IPS DF 4.7 (cell line): ENCODE data around the gene PIAS2.
"Not testable (repeated sequence)": the region's sequence is repeated elsewhere in the genome, so short reads cannot be mapped to it uniquely, and the experiment has no call there.

Experiments
- DNase-seq: peaks from one replicate; pipeline ENCODE4 v3.0.0-alpha.2; 2013; ENCODE audit warnings: low spot score; ENCODE audit errors: extremely low read depth

PIAS2 gene, protein sequence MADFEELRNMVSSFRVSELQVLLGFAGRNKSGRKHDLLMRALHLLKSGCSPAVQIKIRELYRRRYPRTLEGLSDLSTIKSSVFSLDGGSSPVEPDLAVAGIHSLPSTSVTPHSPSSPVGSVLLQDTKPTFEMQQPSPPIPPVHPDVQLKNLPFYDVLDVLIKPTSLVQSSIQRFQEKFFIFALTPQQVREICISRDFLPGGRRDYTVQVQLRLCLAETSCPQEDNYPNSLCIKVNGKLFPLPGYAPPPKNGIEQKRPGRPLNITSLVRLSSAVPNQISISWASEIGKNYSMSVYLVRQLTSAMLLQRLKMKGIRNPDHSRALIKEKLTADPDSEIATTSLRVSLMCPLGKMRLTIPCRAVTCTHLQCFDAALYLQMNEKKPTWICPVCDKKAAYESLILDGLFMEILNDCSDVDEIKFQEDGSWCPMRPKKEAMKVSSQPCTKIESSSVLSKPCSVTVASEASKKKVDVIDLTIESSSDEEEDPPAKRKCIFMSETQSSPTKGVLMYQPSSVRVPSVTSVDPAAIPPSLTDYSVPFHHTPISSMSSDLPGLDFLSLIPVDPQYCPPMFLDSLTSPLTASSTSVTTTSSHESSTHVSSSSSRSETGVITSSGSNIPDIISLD

GRCh38 chr18:46917108-46917802 lies at the start of gene PIAS2, which contains the start of gene KATNAL2:
Gene PIAS2 (minus strand): TSS chr18:46917507. CDS start chr18:46917345, 162 bp downstream.
Gene KATNAL2 (plus strand): TSS chr18:46917602. CDS start chr18:46946873, 29,271 bp downstream.
- no peak for DNase-seq

GRCh38 chr18:46966266-46966665 lies 49.0 kb upstream of the PIAS2 start:
- DNase-seq: not testable (repeated sequence)

- DNase-seq: not testable (repeated sequence)
Measured at GRCh38 chr18:46964579-46965293, 47.4 kb upstream of the PIAS2 start.

GRCh38 chr18:46963656-46964578 lies 46.6 kb upstream of the PIAS2 start:
- not testable (repeated sequence) for DNase-seq

- DNase-seq: no peak
Measured at GRCh38 chr18:46958209-46958608, 40.9 kb upstream of the PIAS2 start.

GRCh38 chr18:46953195-46953594 lies 35.9 kb upstream of the PIAS2 start:
- DNase-seq: no peak

GRCh38 chr18:46950064-46950656 lies 32.9 kb upstream of the PIAS2 start:
- DNase-seq: no peak

DNA sequence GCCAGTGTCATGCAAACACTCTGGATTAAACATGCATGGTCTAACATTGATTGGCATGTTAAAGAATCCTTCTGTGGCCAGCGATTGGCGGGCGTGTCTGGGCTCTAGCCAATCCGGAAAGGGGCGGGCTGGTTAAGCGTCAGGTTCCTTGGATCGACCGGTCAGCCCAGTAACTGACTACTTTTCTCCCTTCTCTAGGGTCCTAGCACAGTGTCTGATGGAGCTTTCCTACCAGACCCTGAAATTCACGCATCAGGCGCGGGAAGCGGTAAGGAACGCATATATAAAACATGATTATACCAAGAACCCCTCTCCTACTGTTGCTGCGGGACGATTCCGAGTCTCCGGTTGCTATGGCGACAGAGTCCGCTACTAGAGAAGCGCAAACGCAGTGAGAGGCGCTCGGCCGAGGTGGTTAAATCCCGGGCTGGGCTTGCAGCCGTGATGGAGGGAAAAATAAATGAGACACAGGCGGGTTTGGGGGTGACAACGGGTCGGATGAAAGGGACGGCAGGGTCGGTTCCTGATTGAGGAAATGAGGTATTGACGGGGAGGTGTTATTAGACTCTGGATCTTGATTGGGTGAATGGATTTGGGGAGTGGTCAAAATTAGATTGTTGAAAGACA lies 29.5 kb upstream of the PIAS2 start:
- no peak for DNase-seq

DNA sequence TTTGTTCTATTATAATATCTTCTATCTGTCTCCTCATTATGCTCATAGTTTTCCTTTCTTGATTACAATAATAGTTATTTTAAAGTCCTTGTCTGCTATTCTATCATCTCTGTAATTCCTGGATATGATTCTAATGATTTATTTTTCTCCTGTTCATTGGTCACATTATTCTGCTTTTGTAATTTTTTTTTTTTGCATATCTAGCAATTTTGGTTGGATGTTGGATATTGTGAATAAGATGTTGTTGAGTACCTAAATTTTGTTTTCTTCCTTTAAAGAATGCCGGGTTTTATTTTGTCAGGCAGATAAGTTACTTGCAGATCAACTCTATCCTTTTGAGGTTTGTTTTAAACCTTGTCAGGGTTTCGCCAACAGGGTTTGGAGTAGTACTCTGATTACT lies 25.3 kb upstream of the PIAS2 start:
- no peak for DNase-seq

- DNase-seq: no peak
Measured at GRCh38 chr18:46939998-46940571, 22.8 kb upstream of the PIAS2 start.

GRCh38 chr18:46939337-46939963 lies 22.1 kb upstream of the PIAS2 start:
- DNase-seq: no peak

DNA sequence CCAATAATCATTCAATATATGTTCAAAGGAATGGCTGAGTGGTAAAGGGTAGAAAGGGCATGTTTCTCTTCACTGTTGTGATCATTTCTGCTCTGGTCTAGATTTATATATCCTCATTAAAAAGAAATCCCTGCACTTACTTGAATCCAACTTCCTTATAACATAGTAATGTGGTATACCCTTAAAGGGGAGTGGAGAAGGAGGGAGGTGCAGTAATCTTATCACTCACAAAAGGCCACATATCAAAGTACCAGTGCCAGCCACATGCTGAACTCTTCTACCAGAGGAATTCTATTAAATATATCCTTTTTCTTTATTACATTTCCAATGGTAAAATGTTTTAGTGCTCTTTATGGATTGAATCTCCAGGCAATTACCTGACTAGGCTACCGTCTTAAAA lies 3.3 kb upstream of the PIAS2 start:
- DNase-seq: no peak

GRCh38 chr18:46920067-46920466 lies 2.8 kb upstream of the PIAS2 start:
- DNase-seq: no peak

GRCh38 chr18:46917803-46918600 lies 695 bp upstream of the PIAS2 start:
- peak; percentile 82 for DNase-seq

DNA sequence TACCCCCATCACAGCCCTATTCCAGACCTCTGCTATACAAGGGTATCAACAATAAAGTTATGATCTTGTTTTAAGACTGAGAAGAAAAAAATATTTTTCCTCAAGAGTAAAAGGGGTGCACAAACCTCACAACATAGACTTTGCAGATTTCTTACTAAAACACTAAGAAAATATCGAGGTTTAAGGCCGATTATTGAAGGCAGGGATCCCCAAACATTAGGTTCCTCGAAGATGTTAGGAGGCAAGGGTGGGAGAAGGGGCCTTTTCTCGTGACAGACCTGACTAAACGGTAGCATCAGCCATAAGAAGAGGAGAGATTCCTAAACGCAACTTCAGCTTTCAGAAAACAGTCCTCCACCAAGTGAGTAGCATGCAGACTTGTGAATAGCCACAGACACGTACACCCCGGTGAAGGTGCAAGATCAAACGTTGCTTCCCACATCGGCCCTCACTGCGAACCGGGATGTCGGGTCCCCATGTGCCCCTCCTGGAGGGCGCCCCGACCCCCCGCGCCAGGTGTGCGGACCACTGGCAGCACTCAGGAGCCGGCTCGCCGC lies 678 bp downstream of the PIAS2 start:
- no peak for DNase-seq

DNA sequence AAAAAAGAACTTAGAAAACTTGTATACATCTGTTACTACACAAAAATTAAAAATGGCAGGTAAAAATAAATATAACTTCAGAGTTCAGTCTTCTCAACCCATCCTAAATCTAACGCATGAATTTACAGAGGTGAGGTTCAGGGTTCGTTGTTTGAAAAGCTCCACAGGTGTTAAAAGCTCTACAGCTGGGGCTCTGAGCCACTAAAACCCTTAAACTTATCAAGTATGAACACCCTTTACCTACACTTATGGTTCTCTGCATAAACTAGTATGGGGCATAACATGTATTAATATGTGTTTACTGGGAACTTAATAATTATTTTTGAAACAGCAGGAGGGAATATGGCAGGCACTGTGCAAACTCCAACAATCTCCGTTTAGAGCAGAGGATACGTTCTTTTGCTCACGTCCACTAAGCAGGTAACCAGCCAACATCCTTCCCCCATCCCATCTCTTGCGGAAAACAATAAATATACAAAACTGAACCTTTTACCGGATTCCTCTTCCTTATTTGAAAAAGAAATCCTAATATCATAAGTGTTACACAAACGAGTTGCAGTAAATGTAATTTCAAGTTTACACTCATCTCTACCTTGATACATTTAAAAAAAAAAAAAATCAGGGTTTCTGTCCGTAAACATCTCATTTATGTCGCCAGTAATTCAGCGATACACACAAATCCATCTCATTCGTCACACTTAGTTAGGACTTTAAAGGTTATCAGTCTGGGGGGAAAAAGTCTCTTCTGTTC lies 1.3 kb downstream of the PIAS2 start:
- no peak for DNase-seq

GRCh38 chr18:46910856-46911255 lies 6.5 kb downstream of the PIAS2 start:
- DNase-seq: no peak
